Upper lobe of left lung (tissue), 4 donors: ENCODE data around the gene GAK.

ENCODE experiments used
- EP300 ChIP-seq, 4 donors: sonication (generic); formaldehyde crosslinking; IDR thresholded peaks; one replicate each; pipeline ENCODE4 v1.5.1; 2017; ENCODE audit warnings: antibody characterized with exemption in 4 of 4, control low read depth in 2 of 4
- TF ChIP-seq, protein P1 (sequence below), 6 experiments: fragments of 450-650 bp in 4 of 6; fragments of 200-600 bp in 2 of 6; sonication (generic) in 2 of 6; IDR thresholded peaks; one replicate each; pipeline ENCODE4 v1.5.1; 2016 to 2019; ENCODE audit warnings: antibody characterized with exemption in 6 of 6

DNA sequence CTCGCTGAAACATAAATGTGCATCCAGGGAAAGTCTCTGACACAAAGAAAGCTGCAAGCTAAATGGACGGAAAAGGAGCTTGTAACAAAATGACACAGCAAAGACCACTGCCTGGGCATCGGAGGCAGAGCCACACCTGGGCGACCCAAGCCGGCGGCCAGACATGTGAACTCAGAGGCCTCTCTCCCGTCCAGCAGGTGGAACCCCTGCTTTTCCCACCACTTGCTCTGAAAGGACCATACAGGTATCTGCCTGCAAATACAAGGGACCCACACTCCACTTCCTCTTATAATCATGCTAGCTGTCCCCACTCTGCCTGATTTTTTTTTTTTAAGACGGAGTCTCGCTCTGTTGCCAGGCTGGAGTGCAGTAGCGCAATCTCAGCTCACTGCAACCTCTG is 118.2 kb downstream of the GAK start:
- TF ChIP-seq, protein P1, sequence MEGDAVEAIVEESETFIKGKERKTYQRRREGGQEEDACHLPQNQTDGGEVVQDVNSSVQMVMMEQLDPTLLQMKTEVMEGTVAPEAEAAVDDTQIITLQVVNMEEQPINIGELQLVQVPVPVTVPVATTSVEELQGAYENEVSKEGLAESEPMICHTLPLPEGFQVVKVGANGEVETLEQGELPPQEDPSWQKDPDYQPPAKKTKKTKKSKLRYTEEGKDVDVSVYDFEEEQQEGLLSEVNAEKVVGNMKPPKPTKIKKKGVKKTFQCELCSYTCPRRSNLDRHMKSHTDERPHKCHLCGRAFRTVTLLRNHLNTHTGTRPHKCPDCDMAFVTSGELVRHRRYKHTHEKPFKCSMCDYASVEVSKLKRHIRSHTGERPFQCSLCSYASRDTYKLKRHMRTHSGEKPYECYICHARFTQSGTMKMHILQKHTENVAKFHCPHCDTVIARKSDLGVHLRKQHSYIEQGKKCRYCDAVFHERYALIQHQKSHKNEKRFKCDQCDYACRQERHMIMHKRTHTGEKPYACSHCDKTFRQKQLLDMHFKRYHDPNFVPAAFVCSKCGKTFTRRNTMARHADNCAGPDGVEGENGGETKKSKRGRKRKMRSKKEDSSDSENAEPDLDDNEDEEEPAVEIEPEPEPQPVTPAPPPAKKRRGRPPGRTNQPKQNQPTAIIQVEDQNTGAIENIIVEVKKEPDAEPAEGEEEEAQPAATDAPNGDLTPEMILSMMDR (IDR thresholded peaks at IDR 0.05), result no peak
- no peak for TF ChIP-seq EP300 (IDR thresholded peaks at IDR 0.05)
